Endodermal cell (in vitro differentiated cells): Measurements from ENCODE around the gene PCDHB1. TPM values are rescaled to one million over a fixed set of nuclear protein-coding genes. Genes with fewer than 3 reads are reported as not detected.

Experiments
- DNase-seq: peaks from one replicate; pipeline ENCODE4 v3.0.0-alpha.2; 2017
- H3K27ac ChIP-seq: 2 replicates; pipeline ENCODE4 v1.5.1; 2013; ENCODE audit warnings: mild to moderate bottlenecking, low read depth, low read length, moderate library complexity
- H3K27me3 ChIP-seq: 2 replicates; pipeline ENCODE4 v1.6.1; 2013; ENCODE audit warnings: mild to moderate bottlenecking, low read length, moderate library complexity; ENCODE audit not compliant: insufficient read depth, control insufficient read depth, poor library complexity, severe bottlenecking
- H3K36me3 ChIP-seq: 2 replicates; pipeline ENCODE4 v1.7.0; 2013; ENCODE audit warnings: mild to moderate bottlenecking, low read length, moderate library complexity; ENCODE audit not compliant: control insufficient read depth, insufficient read depth
- H3K4me1 ChIP-seq: one replicate; pipeline ENCODE4 v1.7.0; 2013; ENCODE audit warnings: low read length; ENCODE audit not compliant: control insufficient read depth, insufficient read depth
- H3K4me3 ChIP-seq: 2 replicates; pipeline ENCODE4 v1.5.1; 2013; ENCODE audit warnings: mild to moderate bottlenecking, low read length, moderate library complexity
- H3K9ac ChIP-seq: 2 replicates; pipeline ENCODE4 v1.6.1; 2013; ENCODE audit warnings: mild to moderate bottlenecking, low read length, moderate library complexity; ENCODE audit not compliant: poor library complexity, severe bottlenecking; ENCODE audit errors: extremely low read depth
- H3K9me3 ChIP-seq: 2 replicates; pipeline ENCODE4 v1.6.1; 2013; ENCODE audit warnings: mild to moderate bottlenecking, low read length, moderate library complexity; ENCODE audit not compliant: control insufficient read depth
- H3K27ac Mint-ChIP-seq: 2 replicates; pipeline ENCODE4 v1.8.0; 2020; ENCODE audit warnings: mixed read lengths
- H3K27me3 Mint-ChIP-seq: 2 replicates; pipeline ENCODE4 v1.8.0; 2021; ENCODE audit warnings: mild to moderate bottlenecking, mixed read lengths; ENCODE audit not compliant: insufficient read depth
- H3K36me3 Mint-ChIP-seq: 2 replicates; pipeline ENCODE4 v1.8.0; 2020; ENCODE audit warnings: low read depth, mixed read lengths
- H3K4me1 Mint-ChIP-seq: 2 replicates; pipeline ENCODE4 v1.8.0; 2020; ENCODE audit warnings: mixed read lengths
- H3K4me3 Mint-ChIP-seq: 2 replicates; pipeline ENCODE4 v1.8.0; 2020; ENCODE audit warnings: mild to moderate bottlenecking, moderate library complexity, mixed read lengths
- H3K9me3 Mint-ChIP-seq: 2 replicates; pipeline ENCODE4 v1.8.0; 2020; ENCODE audit warnings: mild to moderate bottlenecking, mixed read lengths
- WGBS, 2 experiments: methylation state at CpG; one replicate each; pipeline versions ENCODE4 v1.1.5 to v1.1.7; 2013; ENCODE audit warnings: missing lambda C conversion rate in 2 of 2, mixed read lengths in 1 of 2; ENCODE audit not compliant: insufficient coverage in 1 of 2, insufficient read length in 1 of 2; 5-methylcytosine and 5-hydroxymethylcytosine counted together
- total RNA-seq, 2 donors: library from RNA; stranded (reverse); fragmentation: NEBNext Ultra II Directional in 1 of 2; extraction: Animal tissue kit (Norgen Biotek cat#: 25700) in 1 of 2; gene quantifications; 2 replicates in 1 of 2; 3 replicates in 1 of 2; pipeline ENCODE4 v1.2.1, GENCODE V29; 2021
- TF ChIP-seq, protein P1 (sequence below): fragments of 200-600 bp; sonication (generic); conservative IDR thresholded peaks from 2 replicates; pipeline ENCODE4 v1.5.0; 2021; ENCODE audit warnings: antibody characterized with exemption, mild to moderate bottlenecking

Gene PCDHB1
- total RNA-seq, 2 donors from 2014 or later = 0.04 TPM; not detected in 1

DNA sequence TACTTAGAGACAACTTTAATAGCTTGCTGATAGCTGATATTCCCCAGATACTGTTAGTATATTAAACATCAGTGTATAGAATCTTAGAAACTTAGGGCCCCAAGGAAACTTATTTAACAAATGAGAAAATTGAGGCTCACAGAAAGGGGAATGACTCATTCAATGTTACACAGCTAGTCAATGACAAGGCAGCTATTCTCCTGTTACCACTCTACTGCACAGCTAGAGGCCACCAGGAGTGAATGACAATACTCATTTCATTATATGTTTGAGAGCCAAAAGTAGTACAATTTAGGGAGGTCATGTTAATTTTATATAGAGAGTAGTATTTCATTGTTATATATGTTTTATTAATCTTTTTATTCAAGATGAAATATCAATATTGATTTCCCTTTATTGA, 33.2 kb upstream of the PCDHB1 start:
- no peaks in the 10 kb centered on the region for H3K36me3 Mint-ChIP-seq
- no peaks in the 10 kb centered on the region for H3K36me3 ChIP-seq
- no peaks in the 10 kb centered on the region for H3K9me3 ChIP-seq
- H3K27ac Mint-ChIP-seq = no peak overlapping the region
- no peaks in the 10 kb centered on the region for H3K27me3 Mint-ChIP-seq
- DNase-seq = no peak
- H3K27ac ChIP-seq = no peak overlapping the region
- H3K4me3 Mint-ChIP-seq = no peak overlapping the region
- H3K27me3 ChIP-seq = no peaks in the 10 kb centered on the region
- no peaks in the 10 kb centered on the region for H3K4me1 ChIP-seq
- H3K9me3 Mint-ChIP-seq = no peaks in the 10 kb centered on the region
- H3K4me1 Mint-ChIP-seq = no peaks in the 10 kb centered on the region
- no peak overlapping the region for H3K4me3 ChIP-seq
- TF ChIP-seq, protein P1, sequence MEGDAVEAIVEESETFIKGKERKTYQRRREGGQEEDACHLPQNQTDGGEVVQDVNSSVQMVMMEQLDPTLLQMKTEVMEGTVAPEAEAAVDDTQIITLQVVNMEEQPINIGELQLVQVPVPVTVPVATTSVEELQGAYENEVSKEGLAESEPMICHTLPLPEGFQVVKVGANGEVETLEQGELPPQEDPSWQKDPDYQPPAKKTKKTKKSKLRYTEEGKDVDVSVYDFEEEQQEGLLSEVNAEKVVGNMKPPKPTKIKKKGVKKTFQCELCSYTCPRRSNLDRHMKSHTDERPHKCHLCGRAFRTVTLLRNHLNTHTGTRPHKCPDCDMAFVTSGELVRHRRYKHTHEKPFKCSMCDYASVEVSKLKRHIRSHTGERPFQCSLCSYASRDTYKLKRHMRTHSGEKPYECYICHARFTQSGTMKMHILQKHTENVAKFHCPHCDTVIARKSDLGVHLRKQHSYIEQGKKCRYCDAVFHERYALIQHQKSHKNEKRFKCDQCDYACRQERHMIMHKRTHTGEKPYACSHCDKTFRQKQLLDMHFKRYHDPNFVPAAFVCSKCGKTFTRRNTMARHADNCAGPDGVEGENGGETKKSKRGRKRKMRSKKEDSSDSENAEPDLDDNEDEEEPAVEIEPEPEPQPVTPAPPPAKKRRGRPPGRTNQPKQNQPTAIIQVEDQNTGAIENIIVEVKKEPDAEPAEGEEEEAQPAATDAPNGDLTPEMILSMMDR = no peak
- H3K9ac ChIP-seq = no peak overlapping the region

DNA sequence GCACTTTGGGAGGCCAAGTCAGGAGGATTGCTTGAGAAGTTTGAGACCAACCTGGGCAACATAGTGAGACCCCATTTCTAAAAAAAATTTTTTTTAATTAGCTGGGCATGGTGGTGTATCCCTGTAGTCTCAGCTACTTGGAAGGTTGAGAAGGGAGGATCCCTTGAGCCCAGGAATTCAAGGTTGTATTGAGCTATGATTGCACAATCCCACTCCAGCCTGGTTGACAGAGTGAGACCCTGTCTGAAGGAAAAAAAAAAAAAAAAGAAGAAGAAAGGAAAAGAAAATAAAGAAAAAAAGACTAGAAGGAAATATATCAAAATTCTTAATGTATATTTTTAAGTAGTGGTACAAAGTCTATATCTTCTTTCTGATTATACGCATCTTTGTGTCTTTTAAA, 28.8 kb upstream of the PCDHB1 start:
- no peaks in the 10 kb centered on the region for H3K9me3 ChIP-seq
- no peak overlapping the region for H3K4me3 ChIP-seq
- DNase-seq = no peak
- no peaks in the 10 kb centered on the region for H3K27me3 Mint-ChIP-seq
- H3K36me3 Mint-ChIP-seq = no peaks in the 10 kb centered on the region
- no peak overlapping the region for H3K9ac ChIP-seq
- TF ChIP-seq, protein P1 = no peak
- no peaks in the 10 kb centered on the region for H3K4me1 Mint-ChIP-seq
- no peak overlapping the region for H3K4me3 Mint-ChIP-seq
- H3K27me3 ChIP-seq = no peaks in the 10 kb centered on the region
- H3K9me3 Mint-ChIP-seq = no peaks in the 10 kb centered on the region
- 100% methylated on average over 1 of the region's 1 CpG; no CpG with 5 or more reads in 1 of the 2 experiments for WGBS, 2 experiments
- no peak overlapping the region for H3K27ac ChIP-seq
- H3K4me1 ChIP-seq = no peaks in the 10 kb centered on the region
- no peaks in the 10 kb centered on the region for H3K36me3 ChIP-seq
- no peak overlapping the region for H3K27ac Mint-ChIP-seq

DNA sequence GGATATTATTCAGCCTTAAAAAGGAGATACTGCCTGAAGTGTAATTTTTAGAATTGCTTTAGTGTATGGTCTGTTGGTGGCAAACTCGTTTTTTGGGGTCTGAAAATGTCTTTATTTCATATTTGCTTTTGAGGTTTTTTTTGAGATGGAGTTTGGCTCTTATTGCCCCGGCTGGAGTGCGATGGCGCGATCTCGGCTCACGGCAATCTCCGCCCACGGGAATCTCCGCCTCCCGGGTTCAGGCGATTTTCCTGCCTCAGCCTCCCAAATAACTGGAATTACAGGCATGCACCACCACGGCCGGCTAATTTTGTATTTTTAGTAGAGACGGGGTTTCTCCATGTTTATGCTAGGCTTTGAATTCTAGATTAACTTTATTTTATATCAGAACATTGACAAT, 20.2 kb upstream of the PCDHB1 start:
- Mint-ChIP-seq H3K4me1 (no peaks in the 10 kb centered on the region), H3K36me3 (no peaks in the 10 kb centered on the region), H3K27ac (no peak overlapping the region), H3K27me3 (no peaks in the 10 kb centered on the region), H3K4me3 (no peak overlapping the region), H3K9me3 (no peaks in the 10 kb centered on the region)
- no peaks in the 10 kb centered on the region for H3K4me1 ChIP-seq
- no peaks in the 10 kb centered on the region for H3K27me3 ChIP-seq
- no peak for DNase-seq
- TF ChIP-seq, protein P1 = no peak
- no peak overlapping the region for H3K9ac ChIP-seq
- no peak overlapping the region for H3K27ac ChIP-seq
- H3K9me3 ChIP-seq = no peaks in the 10 kb centered on the region
- H3K4me3 ChIP-seq = no peak overlapping the region
- H3K36me3 ChIP-seq = no peaks in the 10 kb centered on the region
- WGBS, 2 experiments = 89 to 91% methylated on average over 5 to 15 of the region's 15 CpGs
